Measurements from ENCODE around the gene GPC1.

GRCh38 chr2:240498171-240498957 is 62.9 kb downstream of the GPC1 start:
- TF ChIP-seq CTCF (IDR thresholded peaks at IDR 0.05; ENCODE audit: low read depth, low read length), result no peak
- TF ChIP-seq EZH2phosphoT487 (IDR thresholded peaks at IDR 0.05; ENCODE audit: low read depth), result no peak

All from OCI-LY3 (cell line).